Measurements from ENCODE around the gene ADAMTS12. TPM values are rescaled to one million over a fixed set of nuclear protein-coding genes. Genes with fewer than 3 reads are reported as not detected.

The ADAMTS12 gene
- polyA plus RNA-seq, 3 donors = not detected

GRCh38 chr5:33558489-33558888, 333.3 kb downstream of the ADAMTS12 start:
- no peaks in the 10 kb centered on the region for H4K20me1 ChIP-seq (ENCODE audit: insufficient read depth, low read length)
- no peak overlapping the region for H3K9ac ChIP-seq (ENCODE audit: insufficient read depth, low read length, poor library complexity, severe bottlenecking)
- no peak for DNase-seq
- no peak for TF ChIP-seq CTCF (IDR thresholded peaks at IDR 0.05)
- H3K27ac Mint-ChIP-seq = no peak overlapping the region
- H3K79me2 ChIP-seq (ENCODE audit: insufficient read depth, low read length) = no peaks in the 10 kb centered on the region
- H3K4me3 Mint-ChIP-seq = no peak overlapping the region
- H3K27me3 Mint-ChIP-seq (ENCODE audit: low read depth in 3 of 3) = peaks cover 0 to 2% (median 2%) of the 10 kb centered on the region in 3 donors
- no peak overlapping the region for H3K4me3 ChIP-seq (replicated peaks in 1 of 3; ENCODE audit: low read depth in 2 of 3, low read length in 3 of 3)
- no peaks in the 10 kb centered on the region for H3K36me3 Mint-ChIP-seq
- H2AFZ ChIP-seq (ENCODE audit: insufficient read depth, low read depth, low read length, poor library complexity, severe bottlenecking) = no peak overlapping the region
- no peaks in the 10 kb centered on the region for H3K9me3 ChIP-seq (replicated peaks in 1 of 2; ENCODE audit: control insufficient read depth in 1 of 2, insufficient read depth in 1 of 2, low read length in 2 of 2)
- H3K4me1 ChIP-seq (ENCODE audit: control insufficient read depth in 1 of 2, insufficient read depth in 2 of 2, low read length in 2 of 2) = no peaks in the 10 kb centered on the region
- H3K27ac ChIP-seq (ENCODE audit: low read depth in 1 of 2, low read length in 2 of 2) = no peak overlapping the region
- no peaks in the 10 kb centered on the region for H3K36me3 ChIP-seq (replicated peaks in 1 of 2; ENCODE audit: control insufficient read depth in 1 of 2, insufficient read depth in 2 of 2, low read length in 2 of 2)
- intact Hi-C loops (cut with micrococcal nuclease) = loop anchor here in 1 of 2 donors (5.0 kb wide), 1 partner anchor 54 kb away; no protein-coding TSS in a partner anchor
- H3K9me3 Mint-ChIP-seq = peaks cover 0 to 6% (median 0%) of the 10 kb centered on the region in 7 donors
- no peaks in the 10 kb centered on the region for H3K4me1 Mint-ChIP-seq
- H3K4me2 ChIP-seq (replicated peaks; ENCODE audit: extremely low read depth, low read length, poor library complexity, severe bottlenecking) = no peak overlapping the region
- 100% methylated on average over 1 of the region's 1 CpG for WGBS (ENCODE audit: insufficient coverage)
- H3K27me3 ChIP-seq (ENCODE audit: control insufficient read depth in 2 of 2, insufficient read depth in 2 of 2, low read length in 2 of 2) = no peaks in the 10 kb centered on the region

GRCh38 chr5:33557605-33558004, 334.2 kb downstream of the ADAMTS12 start:
- Mint-ChIP-seq H3K4me1 (no peaks in the 10 kb centered on the region), H3K9me3 (peaks cover 0 to 6% (median 0%) of the 10 kb centered on the region in 7 donors), H3K4me3 (no peak overlapping the region), H3K27ac (no peak overlapping the region), H3K36me3 (no peaks in the 10 kb centered on the region), H3K27me3 (ENCODE audit: low read depth in 3 of 3) (peaks cover 0 to 3% (median 2%) of the 10 kb centered on the region in 3 donors)
- no peak overlapping the region for H3K4me2 ChIP-seq (replicated peaks; ENCODE audit: extremely low read depth, low read length, poor library complexity, severe bottlenecking)
- intact Hi-C loops (cut with micrococcal nuclease) = loop anchor here in 1 of 2 donors (5.0 kb wide), 1 partner anchor 55 kb away; no protein-coding TSS in a partner anchor
- H3K79me2 ChIP-seq (ENCODE audit: insufficient read depth, low read length) = no peaks in the 10 kb centered on the region
- no peaks in the 10 kb centered on the region for H3K9me3 ChIP-seq (replicated peaks in 1 of 2; ENCODE audit: control insufficient read depth in 1 of 2, insufficient read depth in 1 of 2, low read length in 2 of 2)
- 83% methylated on average over 1 of the region's 3 CpGs for WGBS (ENCODE audit: insufficient coverage)
- no peak for DNase-seq
- H3K4me1 ChIP-seq (ENCODE audit: control insufficient read depth in 1 of 2, insufficient read depth in 2 of 2, low read length in 2 of 2) = no peaks in the 10 kb centered on the region
- H3K27ac ChIP-seq (ENCODE audit: low read depth in 1 of 2, low read length in 2 of 2) = no peak overlapping the region
- no peaks in the 10 kb centered on the region for H3K27me3 ChIP-seq (ENCODE audit: control insufficient read depth in 2 of 2, insufficient read depth in 2 of 2, low read length in 2 of 2)
- H3K9ac ChIP-seq (ENCODE audit: insufficient read depth, low read length, poor library complexity, severe bottlenecking) = no peak overlapping the region
- no peaks in the 10 kb centered on the region for H3K36me3 ChIP-seq (replicated peaks in 1 of 2; ENCODE audit: control insufficient read depth in 1 of 2, insufficient read depth in 2 of 2, low read length in 2 of 2)
- TF ChIP-seq CTCF (IDR thresholded peaks at IDR 0.05) = no peak
- no peaks in the 10 kb centered on the region for H4K20me1 ChIP-seq (ENCODE audit: insufficient read depth, low read length)
- no peak overlapping the region for H3K4me3 ChIP-seq (replicated peaks in 1 of 3; ENCODE audit: low read depth in 2 of 3, low read length in 3 of 3)
- no peak overlapping the region for H2AFZ ChIP-seq (ENCODE audit: insufficient read depth, low read depth, low read length, poor library complexity, severe bottlenecking)

Data from CD14-positive monocyte (primary cell).